Inflammatory macrophage treated with lipopolysaccharide for 1 hour (primary cell): ENCODE results near the gene DISC1.
"Not testable (repeated sequence)": the region's sequence is repeated elsewhere in the genome, so short reads cannot be mapped to it uniquely, and the experiment has no call there.

Source experiments
- DNase-seq, 2 donors: peaks; one replicate each; pipeline ENCODE4 v3.0.0-alpha.2; 2020 to 2022

The DISC1 gene

GRCh38 chr1:231626535-231626950 is at the start of gene DISC1:
DISC1 (plus strand) TSS chr1:231626790; CDS start chr1:231626868, 78 bp downstream.
- peak; percentile 87 to 90 for DNase-seq

GRCh38 chr1:231576804-231577718 is 49.5 kb upstream of the DISC1 start:
- no peak for DNase-seq

GRCh38 chr1:231580874-231581273 is 45.7 kb upstream of the DISC1 start:
- DNase-seq, result no peak

- no peak for DNase-seq
Measured at GRCh38 chr1:231581859-231582258, 44.7 kb upstream of the DISC1 start.

GRCh38 chr1:231583376-231583775 is 43.2 kb upstream of the DISC1 start:
- no peak for DNase-seq

GRCh38 chr1:231584117-231584516 is 42.5 kb upstream of the DISC1 start:
- DNase-seq, result peak; percentile 24 to 43

GRCh38 chr1:231584921-231585320 is 41.7 kb upstream of the DISC1 start:
- DNase-seq, result peak in 1 of 2 donors; percentile 45

GRCh38 chr1:231590453-231591198 is 36.0 kb upstream of the DISC1 start:
- peak; percentile 52 to 77 for DNase-seq

- no peak for DNase-seq
Measured at GRCh38 chr1:231591466-231591865, 35.1 kb upstream of the DISC1 start.

- no peak for DNase-seq
Measured at GRCh38 chr1:231592809-231593208, 33.8 kb upstream of the DISC1 start.

GRCh38 chr1:231593264-231593663 is 33.3 kb upstream of the DISC1 start:
- not testable (repeated sequence) for DNase-seq

GRCh38 chr1:231594123-231594522 is 32.5 kb upstream of the DISC1 start:
- no peak for DNase-seq

GRCh38 chr1:231594749-231595148 is 31.8 kb upstream of the DISC1 start:
- DNase-seq, result no peak

GRCh38 chr1:231596337-231596791 is 30.2 kb upstream of the DISC1 start:
- peak; percentile 27 to 52 for DNase-seq

- DNase-seq, result no peak
Measured at GRCh38 chr1:231597971-231598370, 28.6 kb upstream of the DISC1 start.

- no peak for DNase-seq
Measured at GRCh38 chr1:231600458-231600976, 26.1 kb upstream of the DISC1 start.

- DNase-seq, result no peak
Measured at GRCh38 chr1:231601824-231602672, 24.5 kb upstream of the DISC1 start.

- no peak for DNase-seq
Measured at GRCh38 chr1:231602673-231602984, 24.0 kb upstream of the DISC1 start.

GRCh38 chr1:231603598-231604275 is 22.9 kb upstream of the DISC1 start:
- DNase-seq, result peak; percentile 55 to 86

GRCh38 chr1:231604276-231604621 is 22.3 kb upstream of the DISC1 start:
- no peak for DNase-seq

GRCh38 chr1:231605149-231606100 is 21.2 kb upstream of the DISC1 start:
- DNase-seq, result no peak
